Lung (tissue), 16 donors: Measurements from ENCODE around the gene ALX3. TPM values are rescaled to one million over a fixed set of nuclear protein-coding genes. Genes with fewer than 3 reads are reported as not detected.

Source experiments
- ATAC-seq: fragments of 200-7000 bp; cut with Tn5 transposase; one replicate; pipeline ENCODE4 v1.9.1; 2020; ENCODE audit warnings: moderate number of reproducible peaks; ENCODE audit not compliant: insufficient read depth, low FRiP score
- DNase-seq, 3 donors: peaks; one replicate each; pipeline ENCODE4 v3.0.0-alpha.2; 2013 to 2017
- H3K27ac ChIP-seq, 2 donors: one replicate each; pipeline ENCODE4 v1.5.1; 2013; ENCODE audit warnings: mild to moderate bottlenecking in 2 of 2, moderate library complexity in 2 of 2, control low read depth in 1 of 2, inconsistent platforms in 1 of 2, low read depth in 1 of 2, low read length in 1 of 2
- H3K27me3 ChIP-seq, 3 donors: one replicate each; pipeline ENCODE4 v1.5.1; 2013; ENCODE audit warnings: low read length in 2 of 3; ENCODE audit not compliant: control insufficient read depth in 3 of 3, insufficient read depth in 3 of 3
- H3K36me3 ChIP-seq, 4 donors: one replicate each; pipeline ENCODE4 v1.5.1; 2013; ENCODE audit warnings: low read length in 4 of 4, mild to moderate bottlenecking in 1 of 4, moderate library complexity in 1 of 4; ENCODE audit not compliant: control insufficient read depth in 4 of 4, insufficient read depth in 4 of 4
- H3K4me1 ChIP-seq, 5 donors: one replicate each; pipeline ENCODE4 v1.5.1; 2013; ENCODE audit warnings: low read length in 5 of 5, mild to moderate bottlenecking in 2 of 5, moderate library complexity in 1 of 5; ENCODE audit not compliant: control insufficient read depth in 5 of 5, insufficient read depth in 5 of 5
- H3K4me3 ChIP-seq: one replicate; pipeline ENCODE4 v1.5.1; 2013; ENCODE audit warnings: mild to moderate bottlenecking, control low read depth, moderate library complexity
- H3K9ac ChIP-seq, 2 donors: one replicate each; pipeline ENCODE4 v1.5.1; 2013; ENCODE audit warnings: low read length in 2 of 2, control low read depth in 1 of 2; ENCODE audit not compliant: insufficient read depth in 1 of 2
- H3K9me3 ChIP-seq, 4 donors: one replicate each; pipeline ENCODE4 v1.5.1; 2013; ENCODE audit warnings: low read length in 3 of 4, mild to moderate bottlenecking in 1 of 4, moderate library complexity in 1 of 4; ENCODE audit not compliant: control insufficient read depth in 4 of 4, insufficient read depth in 3 of 4
- WGBS, 2 donors: extraction: QIAGEN DNeasy Blood & Tissue Kit; methylation state at CpG; one replicate each; pipeline ENCODE4 v1.1.7; 2013; 5-methylcytosine and 5-hydroxymethylcytosine counted together
- long read RNA-seq, 5 donors: transcript quantifications; one replicate each; lab custom pipeline, GENCODE V29; 2026
- polyA plus RNA-seq, 2 donors: library from polyadenylated mRNA; stranded (reverse); fragments of 200-250 nt; gene quantifications; one replicate each; pipeline ENCODE4 v1.2.1, GENCODE V29; 2013
- total RNA-seq, 2 donors: library from RNA; depleted of rRNA in 1 of 2; stranded (reverse); fragments of >200 nt in 1 of 2; gene quantifications; one replicate each; pipeline ENCODE4 v1.2.1, GENCODE V29; 2014 to 2021
- TF ChIP-seq, protein P1 (sequence below): IDR thresholded peaks from 2 replicates; pipeline ENCODE4 v1.5.1; 2012; ENCODE audit warnings: mild to moderate bottlenecking; ENCODE audit errors: control extremely low read depth, extremely low read depth
- donor health status: control.
- donor health status: control.
- donor health status: Bipolar disorder and iron deficiency.
- donor health status: healthy.
- donor health status: DM: yes; HTN: yes; CAD: no.

The ALX3 gene
- total RNA-seq: not detected
- polyA plus RNA-seq: under 1 TPM; 0.13 to 0.16 TPM
- long read RNA-seq, donor 1: 0 reads
- long read RNA-seq, donor 2: 0 reads
- long read RNA-seq, donor 3: 0 reads
- long read RNA-seq, donor 4: 0 reads
- long read RNA-seq, donor 5: 0 reads

- Histone ChIP-seq H3K36me3 (no peaks in the 10 kb centered on the region), H3K9me3 (peaks cover 0 to 4% (median 0%) of the 10 kb centered on the region in 4 donors), H3K4me3 (no peak within 1 kb of the TSS), H3K27ac (no peak within 1 kb of the TSS), H3K4me1 (peaks cover 0 to 20% (median 7%) of the 10 kb centered on the region in 5 donors), H3K27me3 (peaks cover 0 to 82% (median 75%) of the 10 kb centered on the region in 3 donors), H3K9ac (no peak within 1 kb of the TSS)
- ATAC-seq: no peak
- WGBS, 2 donors: 12 to 20% methylated on average over 12 to 25 of the region's 27 CpGs
- DNase-seq: no peak
- TF ChIP-seq, protein P1, sequence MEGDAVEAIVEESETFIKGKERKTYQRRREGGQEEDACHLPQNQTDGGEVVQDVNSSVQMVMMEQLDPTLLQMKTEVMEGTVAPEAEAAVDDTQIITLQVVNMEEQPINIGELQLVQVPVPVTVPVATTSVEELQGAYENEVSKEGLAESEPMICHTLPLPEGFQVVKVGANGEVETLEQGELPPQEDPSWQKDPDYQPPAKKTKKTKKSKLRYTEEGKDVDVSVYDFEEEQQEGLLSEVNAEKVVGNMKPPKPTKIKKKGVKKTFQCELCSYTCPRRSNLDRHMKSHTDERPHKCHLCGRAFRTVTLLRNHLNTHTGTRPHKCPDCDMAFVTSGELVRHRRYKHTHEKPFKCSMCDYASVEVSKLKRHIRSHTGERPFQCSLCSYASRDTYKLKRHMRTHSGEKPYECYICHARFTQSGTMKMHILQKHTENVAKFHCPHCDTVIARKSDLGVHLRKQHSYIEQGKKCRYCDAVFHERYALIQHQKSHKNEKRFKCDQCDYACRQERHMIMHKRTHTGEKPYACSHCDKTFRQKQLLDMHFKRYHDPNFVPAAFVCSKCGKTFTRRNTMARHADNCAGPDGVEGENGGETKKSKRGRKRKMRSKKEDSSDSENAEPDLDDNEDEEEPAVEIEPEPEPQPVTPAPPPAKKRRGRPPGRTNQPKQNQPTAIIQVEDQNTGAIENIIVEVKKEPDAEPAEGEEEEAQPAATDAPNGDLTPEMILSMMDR: no peak
Measured at GRCh38 chr1:110070671-110071242, at the start of gene ALX3. TSS of gene ALX3 (minus strand) at chr1:110070672. CDS start at chr1:110070612, 60 bp downstream.

GRCh38 chr1:110119843-110120242 is 49.4 kb upstream of the ALX3 start:
- no peak overlapping the region for H3K4me3 ChIP-seq
- H3K27ac ChIP-seq: no peak overlapping the region
- peaks cover 0 to 4% (median 0%) of the 10 kb centered on the region in 3 donors for H3K27me3 ChIP-seq
- DNase-seq (no peak), ATAC-seq (no peak)
- WGBS, 2 donors: 84% methylated on average over 3 of the region's 3 CpGs
- TF ChIP-seq, protein P1: no peak
- no peaks in the 10 kb centered on the region for H3K4me1 ChIP-seq
- H3K9me3 ChIP-seq: peaks cover 0 to 5% (median 0%) of the 10 kb centered on the region in 4 donors
- H3K36me3 ChIP-seq: no peaks in the 10 kb centered on the region
- no peak overlapping the region for H3K9ac ChIP-seq

GRCh38 chr1:110118636-110119396 is 48.3 kb upstream of the ALX3 start:
- H3K36me3 ChIP-seq: no peaks in the 10 kb centered on the region
- no peak for DNase-seq
- no peaks in the 10 kb centered on the region for H3K4me1 ChIP-seq
- H3K9ac ChIP-seq: no peak overlapping the region
- H3K4me3 ChIP-seq: no peak overlapping the region
- TF ChIP-seq, protein P1: no peak
- H3K9me3 ChIP-seq: peaks cover 0 to 5% (median 0%) of the 10 kb centered on the region in 4 donors
- peaks cover 0 to 9% (median 0%) of the 10 kb centered on the region in 3 donors for H3K27me3 ChIP-seq
- ATAC-seq: no peak
- WGBS, 2 donors: 69 to 79% methylated on average over 7 of the region's 7 CpGs
- H3K27ac ChIP-seq: no peak overlapping the region
